GM12892 (cell line): ENCODE measurements around the gene GRXCR2.

Source experiments
- POLR2A ChIP-seq: IDR thresholded peaks from 2 replicates; pipeline ENCODE4 v1.6.1; 2011; ENCODE audit warnings: low read depth, low read length, control low read depth
- POLR2AphosphoS5 ChIP-seq: IDR thresholded peaks from 2 replicates; pipeline ENCODE4 v1.6.1; 2011; ENCODE audit warnings: low read depth, low read length, control low read depth

GRCh38 chr5:145922059-145922458, 49.2 kb upstream of the GRXCR2 start:
- TF ChIP-seq POLR2AphosphoS5: no peak
- no peak for TF ChIP-seq POLR2A
